ENCODE results near the gene RAB25.

RAB25 gene

GRCh38 chr1:156106624-156107488 is 45.9 kb downstream of the RAB25 start:
- no peak for TF ChIP-seq CTCF (IDR thresholded peaks at IDR 0.05; ENCODE audit: control extremely low read depth, extremely low read depth, low read depth, missing control alignments)
- ChIA-PET POLR2A (interaction anchor here (0.5 to 13.4 kb wide), 4 partner anchors 10 to 106 kb away, joined by 3 to 266 read pairs (median 6); partner anchors contain the start of genes LMNA, PMF1 and SLC25A44), CTCF (interaction anchor here (1.3 to 29.1 kb wide), 5 partner anchors 10 to 39 kb away, joined by 4 to 1172 read pairs (median 5); partner anchors contain the start of gene LMNA)
- no peak for DNase-seq (ENCODE audit: extremely low spot score)

- ChIA-PET POLR2A (interaction anchor here (13.4 kb wide), 1 partner anchor 14 kb away, joined by 266 read pairs; the partner anchor contains the start of gene LMNA), CTCF (interaction anchor here (1.3 to 29.1 kb wide), 3 partner anchors 11 to 16 kb away, joined by 4 to 1172 read pairs (median 90); partner anchors contain the start of gene LMNA)
- TF ChIP-seq CTCF (IDR thresholded peaks at IDR 0.05; ENCODE audit: control extremely low read depth, extremely low read depth, low read depth, missing control alignments) = no peak
- DNase-seq (ENCODE audit: extremely low spot score) = no peak
Observed at GRCh38 chr1:156108057-156108456, 47.1 kb downstream of the RAB25 start.

GRCh38 chr1:156108664-156109241 is 47.8 kb downstream of the RAB25 start:
- DNase-seq (ENCODE audit: extremely low spot score) = no peak
- CTCF ChIA-PET = interaction anchor here (1.8 to 29.1 kb wide), 3 partner anchors 11 to 37 kb away, joined by 3 to 1172 read pairs (median 90); partner anchors contain the start of gene LMNA
- no peak for TF ChIP-seq CTCF (IDR thresholded peaks at IDR 0.05; ENCODE audit: control extremely low read depth, extremely low read depth, low read depth, missing control alignments)

GRCh38 chr1:156110252-156110651 is 49.3 kb downstream of the RAB25 start:
- ChIA-PET CTCF (interaction anchor here (1.8 to 29.1 kb wide), 3 partner anchors 13 to 35 kb away, joined by 3 to 1172 read pairs (median 90); partner anchors contain the start of gene LMNA), POLR2A (no interaction called here)
- TF ChIP-seq CTCF (IDR thresholded peaks at IDR 0.05; ENCODE audit: control extremely low read depth, extremely low read depth, low read depth, missing control alignments) = no peak
- DNase-seq (ENCODE audit: extremely low spot score) = no peak

More at GRCh38 chr1:156108664-156109241, 47.8 kb downstream of the RAB25 start:
- POLR2A ChIA-PET = no interaction called here

- no peak for TF ChIP-seq CTCF (IDR thresholded peaks at IDR 0.05; ENCODE audit: control extremely low read depth, extremely low read depth, low read depth, missing control alignments)
- no peak for DNase-seq (ENCODE audit: extremely low spot score)
- POLR2A ChIA-PET = no interaction called here
- CTCF ChIA-PET = interaction anchor here (1.0 to 27.7 kb wide), 4 partner anchors 12 to 114 kb away, joined by 3 to 1172 read pairs (median 12); partner anchors contain the start of gene MEX3A
Observed at GRCh38 chr1:156111355-156111962, 50.5 kb downstream of the RAB25 start.
